Measurements from ENCODE around the gene PARP9. TPM values are rescaled to one million over a fixed set of nuclear protein-coding genes. Genes with fewer than 3 reads are reported as not detected.

PARP9 gene
- total RNA-seq = 10 to 100 TPM; 11.4 to 11.5 TPM

DNA sequence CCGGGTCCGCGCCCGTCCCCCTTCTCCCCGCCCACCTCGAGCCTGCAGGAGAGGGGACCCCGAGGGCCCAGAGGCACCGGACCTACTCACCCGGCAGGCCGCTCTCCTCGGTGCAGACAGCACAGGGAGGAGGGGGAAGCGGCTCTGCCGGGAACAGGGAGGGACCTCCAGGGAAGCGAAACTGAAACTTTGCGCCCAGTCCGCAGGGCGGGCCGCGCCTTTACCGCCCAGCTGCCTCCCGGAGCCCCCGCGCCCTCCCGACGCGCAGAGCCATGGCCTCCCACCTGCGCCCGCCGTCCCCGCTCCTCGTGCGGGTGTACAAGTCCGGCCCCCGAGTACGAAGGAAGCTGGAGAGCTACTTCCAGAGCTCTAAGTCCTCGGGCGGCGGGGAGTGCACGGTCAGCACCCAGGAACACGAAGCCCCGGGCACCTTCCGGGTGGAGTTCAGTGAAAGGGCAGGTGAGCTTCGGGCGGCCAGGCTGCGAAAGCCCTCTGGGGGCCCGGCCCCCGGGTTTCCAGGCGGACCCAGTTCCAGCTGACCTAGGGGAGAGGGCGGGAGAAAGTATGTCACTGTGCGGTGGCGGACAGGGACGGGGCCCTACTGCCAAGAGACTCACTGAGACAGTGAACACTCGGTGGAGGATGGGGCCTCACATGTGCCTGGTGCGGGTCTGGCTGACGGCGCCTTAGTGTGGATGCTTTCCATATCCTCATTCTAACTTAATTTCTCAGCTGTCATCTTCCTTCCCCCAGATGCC is at the start of gene PARP9, which contains the start of gene DTX3L:
TSS of gene PARP9 (minus strand) at position 146 of the 758 bp plus-strand sequence. CDS start 4,680 bp downstream, outside the sequence.
TSS of gene DTX3L (plus strand) at position 184 of the 758 bp plus-strand sequence. CDS start at position 273, 89 bp downstream.
- ChIA-PET CTCF (interaction anchor here (0.8 to 4.1 kb wide), 4 partner anchors 9 to 115 kb away, joined by 3 to 22 read pairs (median 6); no protein-coding TSS in a partner anchor), POLR2A (interaction anchor here (1.1 to 1.5 kb wide), 3 partner anchors 13 to 116 kb away, joined by 4 to 14 read pairs (median 6); partner anchors contain the start of genes PARP14 and PARP15)

- ChIA-PET CTCF (no interaction called here), POLR2A (no interaction called here)
Measured at GRCh38 chr3:122612696-122613095, 48.6 kb upstream of the PARP9 start.

GRCh38 chr3:122609798-122610559 is 45.9 kb upstream of the PARP9 start:
- CTCF ChIA-PET = interaction anchor here (1.1 kb wide), 1 partner anchor 69 kb away, joined by 3 read pairs; no protein-coding TSS in a partner anchor
- POLR2A ChIA-PET = interaction anchor here (0.6 to 1.0 kb wide), 2 partner anchors 60 to 221 kb away, joined by 3 to 6 read pairs; no protein-coding TSS in a partner anchor

DNA sequence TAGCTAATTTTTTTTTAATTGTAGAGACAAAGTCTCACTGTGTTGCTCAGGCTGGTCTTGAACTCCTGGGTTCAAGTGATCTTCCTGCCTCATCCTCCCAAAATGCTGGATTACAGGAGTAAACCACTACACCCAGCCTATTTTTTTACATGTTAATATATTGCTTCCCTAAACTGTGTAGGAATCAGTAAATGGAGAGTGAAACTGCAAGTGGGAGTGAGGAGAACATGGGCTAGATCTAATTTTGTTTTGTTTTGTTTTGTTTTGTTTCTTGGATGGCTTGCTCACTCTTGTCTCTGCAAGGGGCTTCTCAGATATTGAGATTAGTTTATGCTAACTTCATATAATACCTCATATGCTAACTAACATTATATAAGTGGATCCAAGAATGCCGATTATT is 44.8 kb upstream of the PARP9 start:
- ChIA-PET CTCF (no interaction called here), POLR2A (no interaction called here)

GRCh38 chr3:122606330-122606729 is 42.2 kb upstream of the PARP9 start:
- ChIA-PET CTCF (no interaction called here), POLR2A (no interaction called here)

- POLR2A ChIA-PET = no interaction called here
- CTCF ChIA-PET = no interaction called here
Measured at GRCh38 chr3:122603056-122603455, 39.0 kb upstream of the PARP9 start.

DNA sequence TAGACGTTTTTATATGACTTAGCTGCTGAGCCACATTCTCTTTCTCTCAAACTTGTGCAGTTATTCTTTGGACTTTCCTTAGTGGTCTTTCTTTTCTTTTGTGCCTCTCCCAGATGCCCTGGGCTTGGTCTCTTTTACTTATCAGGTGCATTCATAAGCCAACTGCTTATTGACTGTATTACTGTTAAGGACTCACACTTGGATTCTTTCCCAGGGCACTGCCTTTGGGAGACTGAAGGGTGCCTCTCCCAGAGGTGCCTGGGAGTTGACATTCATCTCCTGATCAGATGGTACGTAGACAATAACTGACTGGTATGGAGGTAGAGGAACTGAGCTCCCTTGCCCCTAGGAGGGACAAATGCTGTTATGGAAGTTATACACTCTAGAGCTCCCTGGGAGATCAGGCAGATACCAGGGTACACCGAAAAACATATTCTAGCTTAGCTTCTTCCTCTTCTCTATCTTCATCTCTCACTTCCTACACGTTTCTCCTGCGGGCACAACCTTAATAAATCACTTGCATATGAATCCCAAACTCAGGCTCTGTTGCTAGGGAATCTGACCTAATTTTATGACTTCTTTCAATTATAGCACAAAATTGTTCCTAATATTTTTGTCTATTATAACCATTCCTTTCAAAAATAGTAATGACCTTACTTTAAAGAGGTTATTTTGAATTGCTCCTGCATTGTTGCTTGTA is 38.1 kb upstream of the PARP9 start:
- ChIA-PET POLR2A (no interaction called here), CTCF (interaction anchor here (0.6 kb wide), 1 partner anchor 201 kb away, joined by 3 read pairs; no protein-coding TSS in a partner anchor)

DNA sequence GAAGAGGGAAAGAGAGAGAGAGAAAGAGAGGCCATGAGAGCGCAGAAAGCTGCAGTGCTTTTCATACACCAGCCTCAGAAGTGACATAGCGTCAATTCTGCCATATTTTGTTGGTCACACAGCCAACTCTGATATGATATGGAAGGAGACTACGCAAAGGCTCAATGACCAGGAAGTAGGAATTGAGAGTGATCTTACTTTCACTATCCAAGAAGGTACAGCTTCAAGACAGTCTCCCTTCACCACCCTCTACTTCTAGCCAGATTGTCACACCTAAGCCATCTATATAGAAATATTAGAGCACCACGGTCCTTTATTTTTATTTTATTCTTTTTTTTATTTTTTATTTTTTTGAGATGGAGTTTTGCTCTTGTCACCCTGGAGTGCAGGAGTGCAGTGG is 34.5 kb upstream of the PARP9 start:
- ChIA-PET CTCF (no interaction called here), POLR2A (no interaction called here)

DNA sequence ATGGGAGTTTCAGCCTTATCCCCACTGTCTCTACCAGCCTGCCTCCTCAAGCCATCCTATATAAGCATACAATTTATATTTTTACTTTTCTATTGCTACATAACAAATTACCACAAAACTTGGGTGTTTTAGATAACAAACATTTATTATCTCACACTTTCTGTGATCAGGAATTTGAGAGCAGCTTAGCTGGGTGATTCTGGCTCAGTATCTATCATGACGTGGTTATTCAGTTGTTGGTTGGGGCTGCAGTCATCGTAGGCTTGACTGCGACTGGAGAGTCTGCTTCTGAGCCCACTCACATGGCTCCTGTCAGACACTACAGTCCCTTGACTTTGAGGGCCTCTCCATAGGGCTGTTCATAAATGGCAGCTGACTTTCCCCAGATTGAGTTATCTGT is 34.1 kb upstream of the PARP9 start:
- ChIA-PET CTCF (no interaction called here), POLR2A (no interaction called here)

DNA sequence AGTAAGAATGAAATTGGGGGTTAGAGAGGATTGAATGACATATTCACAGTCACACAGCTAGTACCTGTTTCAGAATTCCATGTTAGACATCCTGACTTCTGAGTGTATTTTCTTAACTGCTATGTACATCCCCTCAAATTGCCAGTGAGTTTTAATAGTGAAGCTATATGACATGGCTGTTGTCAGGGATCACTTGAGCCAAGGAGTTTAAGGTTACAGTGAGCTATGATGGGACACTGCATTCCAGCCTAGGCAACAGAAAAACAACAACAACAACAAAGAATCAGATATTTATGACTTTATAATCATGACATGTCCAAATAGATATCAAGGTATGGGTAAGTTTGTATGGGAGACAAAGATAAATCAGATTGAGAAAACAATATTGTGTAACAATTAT is 29.9 kb upstream of the PARP9 start:
- POLR2A ChIA-PET = no interaction called here
- CTCF ChIA-PET = no interaction called here

GRCh38 chr3:122590610-122591009 is 26.5 kb upstream of the PARP9 start:
- CTCF ChIA-PET = no interaction called here
- POLR2A ChIA-PET = no interaction called here

- POLR2A ChIA-PET = no interaction called here
- CTCF ChIA-PET = no interaction called here
Measured at GRCh38 chr3:122589297-122589696, 25.2 kb upstream of the PARP9 start.

DNA sequence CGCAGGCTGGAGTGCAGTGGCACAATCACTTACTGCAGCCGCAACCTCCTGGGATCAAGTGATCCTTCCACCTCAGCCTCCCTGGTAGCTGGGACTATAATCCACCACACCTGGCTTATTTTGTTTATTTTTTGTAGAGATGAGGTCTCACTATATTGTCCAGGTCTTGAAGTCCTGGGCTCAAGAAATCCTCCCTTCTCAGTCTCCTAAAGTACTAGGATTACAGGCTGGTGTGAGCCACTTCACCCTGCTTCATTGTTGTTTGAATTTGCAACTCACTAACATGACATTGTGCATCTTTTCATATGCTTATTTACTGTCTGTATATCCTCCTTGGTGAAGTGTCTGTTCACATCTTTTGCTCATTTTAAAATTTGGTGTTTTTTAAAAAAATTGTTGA is 23.5 kb upstream of the PARP9 start:
- ChIA-PET CTCF (no interaction called here), POLR2A (interaction anchor here (0.7 kb wide), 1 partner anchor 494 kb away, joined by 4 read pairs; no protein-coding TSS in a partner anchor)

DNA sequence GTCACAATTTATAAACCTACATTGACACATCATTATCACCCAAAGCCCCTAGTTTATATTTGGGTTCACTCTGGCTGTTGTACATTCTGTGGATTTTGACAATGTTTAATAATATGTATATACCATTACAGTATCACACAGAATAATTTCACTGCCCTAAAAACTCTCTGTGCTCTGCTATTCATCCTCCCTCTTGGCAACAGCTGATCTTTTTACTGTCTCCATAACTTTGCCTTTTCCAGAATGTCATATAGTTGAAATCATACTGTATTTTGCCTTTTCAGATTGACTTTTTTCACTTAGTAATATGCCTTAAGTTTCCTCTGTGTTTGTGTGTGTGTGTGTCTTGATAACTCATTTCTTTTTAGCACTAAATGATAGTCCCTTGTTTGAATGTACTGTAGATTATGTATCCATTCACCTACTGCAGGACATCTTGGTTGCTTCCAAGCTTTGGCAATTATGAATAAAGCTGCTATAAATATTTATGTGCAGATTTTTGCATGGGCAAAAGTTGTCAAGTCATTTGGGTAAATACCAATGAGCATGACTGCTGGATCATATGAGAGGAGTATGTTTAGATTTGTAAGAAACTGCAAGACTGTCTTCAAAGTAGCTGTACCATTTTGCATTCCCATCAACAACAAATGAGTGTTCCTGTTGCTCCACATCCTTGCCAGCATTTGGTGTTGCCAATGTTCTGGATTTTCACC is 22.8 kb upstream of the PARP9 start:
- ChIA-PET POLR2A (interaction anchor here (0.7 kb wide), 1 partner anchor 493 kb away, joined by 4 read pairs; no protein-coding TSS in a partner anchor), CTCF (no interaction called here)

DNA sequence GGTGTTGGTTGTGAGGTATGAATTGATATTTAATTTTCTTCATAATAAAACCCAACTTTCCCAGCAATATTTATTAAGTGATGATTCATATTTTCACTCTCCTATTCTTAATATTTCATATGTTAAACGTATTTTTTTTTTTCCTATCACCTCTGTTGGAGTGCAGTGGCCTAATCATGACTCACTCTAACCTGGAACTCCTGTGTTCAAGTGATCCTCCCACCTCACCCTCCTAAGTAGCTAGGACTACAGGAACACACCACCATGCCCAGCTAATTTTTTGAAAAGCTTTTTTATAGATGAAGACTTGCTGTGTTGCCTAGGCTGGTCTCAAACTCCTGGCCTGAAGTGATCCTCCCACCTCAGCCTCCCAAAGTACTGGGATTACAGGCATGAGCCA is 22.0 kb upstream of the PARP9 start:
- POLR2A ChIA-PET = no interaction called here
- CTCF ChIA-PET = no interaction called here

DNA sequence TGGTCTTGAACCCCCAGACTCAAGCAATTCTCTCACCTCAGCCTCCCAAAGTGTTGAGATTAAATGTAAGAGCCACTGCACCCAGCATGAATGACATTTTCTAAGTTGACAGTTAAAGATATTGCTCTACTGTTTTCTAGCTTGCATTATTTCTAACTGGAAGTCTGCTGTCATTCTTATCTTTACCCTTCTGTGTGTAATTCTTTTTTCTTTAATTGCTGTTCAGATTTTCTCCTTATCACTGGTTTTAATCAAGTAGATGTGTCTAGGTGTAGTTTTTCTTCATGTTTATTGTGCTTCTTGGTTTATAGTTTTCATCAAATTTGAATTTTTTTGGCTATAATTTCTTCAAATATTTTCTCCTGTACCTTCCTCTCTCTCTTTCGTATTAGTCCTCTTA is 18.3 kb upstream of the PARP9 start:
- ChIA-PET CTCF (no interaction called here), POLR2A (no interaction called here)

GRCh38 chr3:122581622-122582021 is 17.5 kb upstream of the PARP9 start:
- ChIA-PET CTCF (no interaction called here), POLR2A (no interaction called here)

DNA sequence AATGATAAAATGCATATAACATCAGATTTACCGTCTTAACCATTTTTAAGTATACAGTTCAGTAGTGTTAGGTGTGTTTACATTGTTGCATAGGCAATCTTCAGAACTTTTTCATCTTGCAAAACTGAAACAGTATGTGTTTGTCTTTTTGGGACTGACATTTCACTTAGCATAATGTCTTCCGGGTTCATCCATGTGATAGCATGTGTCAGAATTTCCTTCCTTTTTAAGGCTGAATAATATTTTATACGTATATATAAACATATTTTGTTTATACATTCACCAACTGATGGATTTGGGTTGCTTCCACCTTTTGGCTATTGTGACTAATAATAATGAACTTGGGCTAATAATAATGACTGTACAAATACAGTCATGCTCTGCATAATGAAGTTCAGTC is 16.4 kb upstream of the PARP9 start:
- POLR2A ChIA-PET = no interaction called here
- CTCF ChIA-PET = no interaction called here

DNA sequence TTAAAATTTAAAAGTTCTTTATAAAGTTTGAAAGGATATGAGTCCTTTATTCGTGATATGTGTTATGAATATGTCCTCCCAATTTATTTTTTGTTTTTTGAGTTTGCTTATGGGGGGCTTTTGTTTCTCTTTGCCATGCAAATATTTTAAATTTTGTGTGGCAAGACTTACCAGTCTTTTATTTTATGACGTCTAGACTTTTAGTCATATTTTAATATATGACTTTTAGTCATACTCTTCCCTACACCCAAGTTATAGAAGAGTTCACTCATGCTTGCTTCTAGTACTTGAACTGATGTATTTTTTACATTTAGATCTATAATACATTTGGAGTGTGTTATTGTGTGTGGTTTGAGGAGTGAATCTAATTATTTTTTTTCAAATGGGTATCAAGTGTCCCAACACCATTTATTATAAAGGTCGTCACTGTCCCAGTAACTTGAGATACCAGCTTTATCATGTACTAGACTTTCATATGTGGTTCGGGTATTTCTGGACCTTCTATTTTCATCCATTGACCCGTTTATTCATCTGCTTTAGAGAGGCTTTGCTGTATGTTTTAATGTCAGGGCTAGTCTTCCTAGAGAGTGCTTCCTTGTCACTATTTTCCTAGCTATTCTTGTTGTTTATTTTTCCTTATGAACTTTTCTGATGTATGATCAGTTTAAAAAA is 14.1 kb upstream of the PARP9 start:
- POLR2A ChIA-PET = interaction anchor here (1.2 kb wide), 1 partner anchor 14 kb away, joined by 6 read pairs; the partner anchor contains the start of genes DTX3L and PARP9

More for the DNA sequence above, 14.1 kb upstream of the PARP9 start:
- CTCF ChIA-PET = interaction anchor here (0.8 to 1.0 kb wide), 2 partner anchors 50 to 101 kb away, joined by 3 to 5 read pairs; no protein-coding TSS in a partner anchor

All from activated CD8-positive, alpha-beta memory T cell treated with anti-CD3 and anti-CD28 coated beads for 36 hours (primary cell).